Mesothelial cell of epicardium (in vitro differentiated cells): ENCODE measurements around the gene L1CAM. TPM values are rescaled to one million over a fixed set of nuclear protein-coding genes. Genes with fewer than 3 reads are reported as not detected.

ENCODE experiments used
- DNase-seq, 2 experiments: peaks; one replicate each; pipeline ENCODE4 v3.0.0; 2021; ENCODE audit warnings: low spot score in 2 of 2; ENCODE audit not compliant: unreplicated experiment in 2 of 2
- H3K27ac Mint-ChIP-seq: 2 replicates; pipeline ENCODE4 v1.8.0; 2021; ENCODE audit warnings: mixed read lengths
- H3K27me3 Mint-ChIP-seq: 2 replicates; pipeline ENCODE4 v1.8.0; 2021; ENCODE audit warnings: low read depth, mixed read lengths
- H3K36me3 Mint-ChIP-seq: 2 replicates; pipeline ENCODE4 v1.8.0; 2021; ENCODE audit warnings: mixed read lengths
- H3K4me1 Mint-ChIP-seq: 2 replicates; pipeline ENCODE4 v1.8.0; 2021; ENCODE audit warnings: mixed read lengths
- H3K4me3 Mint-ChIP-seq: 2 replicates; pipeline ENCODE4 v1.8.0; 2021; ENCODE audit warnings: mild to moderate bottlenecking, moderate library complexity, mixed read lengths
- H3K9me3 Mint-ChIP-seq: 2 replicates; pipeline ENCODE4 v1.8.0; 2021; ENCODE audit warnings: mixed read lengths
- CTCF ChIP-seq: fragments of 200-600 bp; sonication (generic); IDR thresholded peaks from one replicate; pipeline ENCODE4 v1.5.0; 2021; ENCODE audit warnings: antibody characterized with exemption; ENCODE audit not compliant: unreplicated experiment
- total RNA-seq: library from RNA; stranded (reverse); gene quantifications from 3 replicates; pipeline ENCODE4 v1.2.1, GENCODE V29; 2021

Gene L1CAM
- total RNA-seq, 1 donor from 2014 or later, result 2.1 TPM

- no peak for DNase-seq
- no peaks in the 10 kb centered on the region for H3K4me1 Mint-ChIP-seq
- H3K4me3 Mint-ChIP-seq, result no peak overlapping the region
- H3K36me3 Mint-ChIP-seq, result no peaks in the 10 kb centered on the region
- H3K27ac Mint-ChIP-seq, result no peak overlapping the region
- H3K9me3 Mint-ChIP-seq, result peaks cover 15% of the 10 kb centered on the region
- no peak for TF ChIP-seq CTCF
- peaks cover 28% of the 10 kb centered on the region for H3K27me3 Mint-ChIP-seq
Measured at GRCh38 chrX:153848325-153848724, 37.6 kb downstream of the L1CAM start.

- peaks cover 20% of the 10 kb centered on the region for H3K9me3 Mint-ChIP-seq
- no peak for TF ChIP-seq CTCF
- no peak overlapping the region for H3K27ac Mint-ChIP-seq
- no peaks in the 10 kb centered on the region for H3K36me3 Mint-ChIP-seq
- H3K27me3 Mint-ChIP-seq, result peaks cover 37% of the 10 kb centered on the region
- no peak for DNase-seq
- H3K4me3 Mint-ChIP-seq, result no peak overlapping the region
- H3K4me1 Mint-ChIP-seq, result no peaks in the 10 kb centered on the region
Measured at GRCh38 chrX:153845842-153846241, 40.1 kb downstream of the L1CAM start.

GRCh38 chrX:153845195-153845594, 40.8 kb downstream of the L1CAM start:
- no peak for DNase-seq
- TF ChIP-seq CTCF, result no peak
- no peaks in the 10 kb centered on the region for H3K36me3 Mint-ChIP-seq
- no peak overlapping the region for H3K27ac Mint-ChIP-seq
- no peaks in the 10 kb centered on the region for H3K4me1 Mint-ChIP-seq
- peaks cover 33% of the 10 kb centered on the region for H3K27me3 Mint-ChIP-seq
- no peak overlapping the region for H3K4me3 Mint-ChIP-seq
- peaks cover 20% of the 10 kb centered on the region for H3K9me3 Mint-ChIP-seq

- Mint-ChIP-seq H3K9me3 (peaks cover 20% of the 10 kb centered on the region), H3K27me3 (peaks cover 33% of the 10 kb centered on the region), H3K4me1 (no peaks in the 10 kb centered on the region), H3K4me3 (no peak overlapping the region), H3K27ac (no peak overlapping the region), H3K36me3 (no peaks in the 10 kb centered on the region)
- DNase-seq, result no peak
- no peak for TF ChIP-seq CTCF
Measured at GRCh38 chrX:153844509-153845082, 41.4 kb downstream of the L1CAM start.

- H3K36me3 Mint-ChIP-seq, result no peaks in the 10 kb centered on the region
- peaks cover 42% of the 10 kb centered on the region for H3K27me3 Mint-ChIP-seq
- TF ChIP-seq CTCF, result no peak
- peak overlapping the region; percentile 9 for H3K27ac Mint-ChIP-seq
- no peak overlapping the region for H3K4me3 Mint-ChIP-seq
- no peaks in the 10 kb centered on the region for H3K4me1 Mint-ChIP-seq
- peaks cover 14% of the 10 kb centered on the region for H3K9me3 Mint-ChIP-seq
- no peak for DNase-seq
Measured at GRCh38 chrX:153836921-153837320, 49.1 kb downstream of the L1CAM start.

GRCh38 chrX:153832728-153833127, 53.2 kb downstream of the L1CAM start:
- Mint-ChIP-seq H3K36me3 (no peaks in the 10 kb centered on the region), H3K27me3 (peaks cover 56% of the 10 kb centered on the region), H3K4me3 (no peak overlapping the region), H3K9me3 (peaks cover 8% of the 10 kb centered on the region), H3K27ac (no peak overlapping the region), H3K4me1 (no peaks in the 10 kb centered on the region)
- no peak for TF ChIP-seq CTCF
- no peak for DNase-seq
